K562 (cell line): ENCODE measurements around the gene COQ5. TPM values are rescaled to one million over a fixed set of nuclear protein-coding genes. Genes with fewer than 3 reads are reported as not detected.

Source experiments
- CBX3 ChIP-seq, 2 experiments: IDR thresholded peaks; 1 replicate in 1 of 2; 2 replicates in 1 of 2; pipeline ENCODE4 v1.6.1; 2012; ENCODE audit warnings: inconsistent platforms in 2 of 2, low read length in 2 of 2, borderline replicate concordance in 1 of 2, control low read depth in 1 of 2
- CHD7 ChIP-seq: fragments of 200-600 bp; sonication (generic); IDR thresholded peaks from one replicate; pipeline ENCODE4 v1.6.1; 2012; ENCODE audit warnings: mild to moderate bottlenecking, low read depth, low read length, inconsistent platforms
- E2F3 ChIP-seq: fragments of 250-450 bp; sonication (Bioruptor Pico); IDR thresholded peaks from 2 replicates; pipeline ENCODE4 v1.4.0; 2020; ENCODE audit warnings: mild to moderate bottlenecking
- E2F5 ChIP-seq: sonication (generic); formaldehyde crosslinking; IDR thresholded peaks from 2 replicates; pipeline ENCODE4 v1.8.0; 2022; ENCODE audit warnings: mild to moderate bottlenecking, missing genetic modification reagents
- HLTF ChIP-seq: fragments of 450-650 bp; IDR thresholded peaks from 2 replicates; pipeline ENCODE4 v1.6.1; 2016
- HNRNPL ChIP-seq: fragments of 200-400 bp; formaldehyde crosslinking; IDR thresholded peaks from 2 replicates; pipeline ENCODE4 v1.6.1; 2017; ENCODE audit warnings: low read depth, mild to moderate bottlenecking, low read length
- HOXB6 ChIP-seq: fragments of 250-450 bp; sonication (Bioruptor Pico); IDR thresholded peaks from 2 replicates; pipeline ENCODE4 v1.5.1; 2022; ENCODE audit warnings: mild to moderate bottlenecking, borderline replicate concordance
- RBBP5 ChIP-seq: fragments of 200-600 bp; sonication (generic); IDR thresholded peaks from 2 replicates; pipeline ENCODE4 v1.6.1; 2012; ENCODE audit warnings: borderline replicate concordance, mild to moderate bottlenecking, low read length, control low read depth, inconsistent platforms; ENCODE audit not compliant: insufficient read depth, poor library complexity, severe bottlenecking
- TCF3 ChIP-seq: sonication (generic); formaldehyde crosslinking; IDR thresholded peaks from 2 replicates; pipeline ENCODE4 v1.4.0; 2020; ENCODE audit warnings: mild to moderate bottlenecking, missing genetic modification reagents
- XRCC4 ChIP-seq: IDR thresholded peaks from one replicate; pipeline ENCODE4 v1.6.1; 2011; ENCODE audit not compliant: insufficient read depth, insufficient read length; ENCODE audit errors: extremely low read depth
- ZFP1 ChIP-seq: fragments of 450-650 bp; formaldehyde crosslinking; IDR thresholded peaks from 2 replicates; pipeline ENCODE4 v1.4.0; 2020; ENCODE audit warnings: mild to moderate bottlenecking, mixed read lengths
- ZNF512 ChIP-seq: IDR thresholded peaks from 2 replicates; pipeline ENCODE4 v1.6.1; 2016; ENCODE audit warnings: missing genetic modification characterization, missing compliant biosample characterization
- polyA plus RNA-seq, 8 experiments: library from polyadenylated mRNA; depleted of rRNA in 4 of 8; stranded (reverse) in 5 of 8; unstranded in 3 of 8; fragments of >200 nt; fragmentation: Nextera tagmentation in 2 of 8; fragmentation: Illumina TruSeq in 1 of 8; extraction: Ambion mirVana in 2 of 8; extraction: Trizol in 1 of 8; gene quantifications; 2 replicates each; pipeline versions ENCODE4 v1.2.1 to v1.2.3, GENCODE V29; 2011 to 2014; ENCODE audit warnings: inconsistent platforms in 1 of 8, missing spikeins in 1 of 8
- total RNA-seq, 7 experiments: library from RNA; depleted of rRNA in 6 of 7; stranded (reverse); fragments of >200 nt in 6 of 7; fragmentation: Illumina TruSeq in 2 of 7; extraction: Trizol in 2 of 7; gene quantifications; 2 replicates each; pipeline versions ENCODE4 v1.2.1 to v1.2.3, GENCODE V29; 2011 to 2021; ENCODE audit warnings: low replicate concordance in 1 of 7

COQ5 gene
- total and polyA plus RNA-seq, 9 of the 15 experiments (the other 6 are each of a cell fraction or from before 2014, with no cell fraction given) = 19.2 to 59.7 (median 30.4) TPM

GRCh38 chr12:120488057-120488640, 40.8 kb downstream of the COQ5 start (continued):
- TF ChIP-seq CHD7 = no peak
- no peak for TF ChIP-seq XRCC4
- TF ChIP-seq HLTF = no peak
- TF ChIP-seq HOXB6 (CRISPR knock-in tag) = no peak
- peak; percentile 17 for TF ChIP-seq RBBP5
- TF ChIP-seq ZFP1 (CRISPR knock-in tag) = no peak
- TF ChIP-seq HNRNPL = no peak
- TF ChIP-seq E2F3 = no peak
- no peak for TF ChIP-seq CBX3 (IDR thresholded peaks at IDR 0.05; ENCODE audit: borderline replicate concordance in 1 of 2, low read length in 2 of 2)
- no peak for TF ChIP-seq E2F5 (CRISPR knock-in tag)
- TF ChIP-seq ZNF512 (tag) = no peak
- peak; percentile 11; the same call in 1 of the 2 replicates for TF ChIP-seq TCF3 (CRISPR knock-in tag)
